NCI-H748 (cell line): ENCODE results near the gene FRAT1.
"Not testable (repeated sequence)": the region's sequence is repeated elsewhere in the genome, so short reads cannot be mapped to it uniquely, and the experiment has no call there.

ENCODE experiments used
- DNase-seq: peaks from one replicate; lab custom pipeline; 2025; ENCODE audit not compliant: unreplicated experiment; lab: John Stamatoyannopoulos, UW

Gene FRAT1, protein sequence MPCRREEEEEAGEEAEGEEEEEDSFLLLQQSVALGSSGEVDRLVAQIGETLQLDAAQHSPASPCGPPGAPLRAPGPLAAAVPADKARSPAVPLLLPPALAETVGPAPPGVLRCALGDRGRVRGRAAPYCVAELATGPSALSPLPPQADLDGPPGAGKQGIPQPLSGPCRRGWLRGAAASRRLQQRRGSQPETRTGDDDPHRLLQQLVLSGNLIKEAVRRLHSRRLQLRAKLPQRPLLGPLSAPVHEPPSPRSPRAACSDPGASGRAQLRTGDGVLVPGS

DNA sequence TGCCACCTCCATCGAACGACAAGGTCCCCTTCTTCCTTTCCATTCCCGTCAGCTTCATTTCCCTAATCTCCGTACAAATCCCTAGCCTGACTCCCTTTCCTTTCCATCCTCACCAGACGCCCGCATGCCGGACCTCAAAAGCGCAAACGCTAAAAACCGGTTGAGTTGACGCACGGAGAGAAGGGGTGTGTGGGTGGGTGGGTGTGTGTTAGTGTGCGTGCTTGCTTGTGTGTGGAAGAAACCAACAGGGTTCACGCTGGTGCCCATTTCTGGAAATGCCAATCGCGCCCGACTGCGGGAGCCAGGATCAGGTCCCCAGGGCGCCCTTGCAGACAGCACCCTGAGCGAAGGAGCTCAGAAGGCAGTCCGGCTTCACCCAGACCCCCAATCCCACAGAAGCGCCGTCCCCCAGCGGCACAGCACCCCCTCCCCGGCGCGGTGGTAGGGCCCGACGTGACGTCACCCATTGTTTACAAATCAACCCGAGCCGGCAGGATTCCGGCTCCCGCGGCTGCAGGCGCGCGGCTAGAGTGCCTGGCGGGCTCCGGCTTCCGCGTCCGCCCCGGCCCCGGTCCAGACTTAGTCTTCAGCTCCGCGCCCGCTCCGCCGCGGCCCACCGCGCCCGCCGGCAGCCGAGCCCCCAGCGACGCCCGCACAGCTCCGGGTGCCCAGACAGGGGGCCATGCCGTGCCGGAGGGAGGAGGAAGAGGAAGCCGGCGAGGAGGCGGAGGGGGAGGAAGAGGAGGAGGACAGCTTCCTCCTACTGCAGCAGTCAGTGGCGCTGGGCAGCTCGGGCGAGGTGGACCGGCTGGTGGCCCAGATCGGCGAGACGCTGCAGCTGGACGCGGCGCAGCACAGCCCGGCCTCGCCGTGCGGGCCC is at the start of gene FRAT1:
FRAT1 (plus strand) TSS at position 500 of the 880 bp plus-strand sequence; CDS start at position 683, 183 bp downstream.
- peak; percentile 83 for DNase-seq

DNA sequence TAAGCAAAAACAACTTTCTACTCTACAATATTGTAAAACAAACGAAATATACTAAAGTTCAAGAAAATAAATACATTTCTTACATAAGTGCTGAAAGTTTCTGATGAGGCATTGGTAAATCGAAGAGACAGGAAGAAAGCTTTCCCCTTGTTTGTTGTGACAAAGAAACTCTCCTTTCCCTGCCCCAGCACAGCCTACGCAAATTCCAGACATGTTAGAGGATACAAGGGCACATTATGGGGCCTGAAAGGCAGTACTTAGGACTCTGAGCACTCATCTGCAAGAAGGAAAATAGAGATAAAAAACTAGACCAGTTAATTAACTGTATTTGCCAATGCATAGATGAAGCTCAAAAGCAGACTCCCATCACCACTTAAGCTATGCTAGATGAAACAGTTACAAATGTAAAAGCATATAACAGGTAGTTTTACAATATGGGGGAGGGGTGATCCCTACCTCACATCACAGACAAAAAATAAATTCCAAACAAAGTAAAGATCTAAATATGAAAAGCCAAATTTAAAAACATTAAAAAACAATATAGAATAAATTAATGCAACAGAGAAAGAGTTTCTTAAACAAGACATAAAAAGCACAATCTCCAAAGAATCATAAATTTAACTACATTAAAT is 48.4 kb upstream of the FRAT1 start:
- no peak for DNase-seq

DNA sequence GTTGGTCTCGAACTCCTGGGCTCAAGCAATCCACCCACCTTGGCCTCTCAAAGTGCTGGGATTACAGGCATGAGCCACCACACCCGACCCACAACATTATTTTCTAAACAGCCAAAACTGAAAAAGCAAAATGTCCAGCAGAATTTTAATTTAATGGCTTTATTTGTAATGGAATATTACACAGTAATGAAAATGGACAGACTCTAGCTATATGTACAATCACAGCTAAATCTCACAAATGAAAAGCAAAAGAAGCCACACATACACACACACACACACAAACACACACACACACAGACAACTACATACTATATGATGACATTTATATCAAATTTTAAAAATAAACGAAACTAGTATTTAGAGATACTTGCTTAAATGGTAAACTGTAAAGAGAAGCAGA is 45.4 kb upstream of the FRAT1 start:
- no peak for DNase-seq

DNA sequence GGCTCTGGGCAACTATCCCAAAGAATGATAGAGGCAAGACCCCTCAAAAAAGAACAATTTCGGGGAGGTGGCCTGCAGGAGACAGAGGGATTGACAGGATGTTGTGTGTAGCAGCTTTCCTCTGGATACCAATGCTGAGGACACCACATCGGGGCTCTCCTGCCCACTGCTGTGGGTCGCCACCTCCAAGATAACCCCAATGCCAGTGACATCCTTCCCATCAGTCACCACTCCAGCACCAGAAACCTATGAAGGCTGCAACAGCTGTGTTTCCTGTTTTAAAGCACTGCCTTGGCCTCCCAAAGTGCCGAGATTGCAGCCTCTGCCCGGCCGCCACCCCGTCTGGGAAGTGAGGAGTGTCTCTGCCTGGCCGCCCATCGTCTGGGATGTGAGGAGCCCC is 44.2 kb upstream of the FRAT1 start:
- DNase-seq: no peak

DNA sequence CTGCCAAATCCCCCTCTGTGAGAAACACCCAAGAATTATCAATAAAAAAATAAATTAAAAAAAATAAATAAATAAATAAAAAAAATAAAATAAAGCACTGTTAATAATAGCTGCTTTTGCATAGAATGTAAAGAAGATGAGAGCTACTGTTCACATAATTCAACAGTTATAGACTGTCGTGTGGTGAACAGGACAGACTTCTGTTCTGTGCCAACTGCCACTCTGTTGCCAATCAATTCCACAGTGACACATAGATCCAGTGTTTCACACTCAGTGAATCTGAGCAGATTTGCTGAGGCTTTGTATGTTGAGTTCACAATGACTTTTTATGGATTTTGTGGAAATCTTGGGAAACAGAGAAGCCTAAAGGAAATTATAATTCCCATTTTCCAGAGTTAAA is 41.5 kb upstream of the FRAT1 start:
- no peak for DNase-seq

DNA sequence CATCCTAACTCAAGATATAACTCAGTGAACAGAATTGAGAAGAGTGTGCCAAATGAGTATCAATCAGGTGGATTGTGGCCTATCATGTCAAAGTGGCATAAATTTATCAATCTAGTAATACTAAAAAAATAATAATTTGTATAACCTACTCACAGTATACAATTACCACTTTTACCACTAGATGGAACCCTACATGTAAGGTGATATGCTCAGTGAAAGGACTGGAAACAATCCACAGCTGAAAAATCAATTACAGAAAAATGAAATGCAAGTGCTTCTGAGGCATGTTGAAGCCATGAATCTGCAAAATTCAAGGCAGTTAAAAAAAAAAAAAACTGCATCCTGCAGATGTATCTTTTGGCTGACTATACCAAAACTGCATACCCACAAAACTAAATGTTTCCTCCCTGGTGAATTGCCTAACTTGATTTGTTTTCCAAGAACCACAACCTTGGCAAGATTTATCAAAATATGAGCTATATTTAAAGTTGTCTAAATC is 40.5 kb upstream of the FRAT1 start:
- DNase-seq: peak; percentile 42

DNA sequence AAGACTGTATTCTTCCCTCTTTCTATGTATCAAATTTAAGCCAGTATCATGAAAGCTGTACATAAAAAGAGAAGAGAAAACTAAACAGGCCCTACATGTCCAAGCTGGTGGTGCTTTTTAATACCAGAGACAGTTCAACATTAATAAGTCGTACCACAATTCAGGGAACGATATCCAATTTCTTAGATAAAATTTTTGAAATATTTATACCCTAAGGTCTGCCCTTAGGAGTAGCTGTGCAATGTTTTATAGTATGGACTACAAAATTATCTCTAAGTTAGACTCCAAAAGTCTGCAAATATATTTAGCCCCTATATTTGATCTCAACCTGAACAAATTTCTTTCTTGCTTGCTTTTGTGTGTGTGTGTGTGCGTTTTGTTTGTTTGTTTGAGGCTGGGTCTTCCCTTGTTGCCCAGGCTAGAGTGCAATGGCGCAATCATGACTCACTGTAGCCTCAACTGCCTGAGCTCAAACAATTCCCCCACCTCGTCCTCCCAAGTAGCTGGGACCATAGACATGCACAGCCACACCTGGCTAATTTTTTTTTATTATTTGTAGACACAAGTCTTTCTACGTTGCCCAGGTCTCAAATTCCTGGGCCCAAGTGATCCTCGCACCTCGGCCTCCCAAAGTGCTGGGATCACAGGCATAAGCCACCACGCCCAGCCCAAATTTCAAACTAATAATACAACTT is 39.8 kb upstream of the FRAT1 start:
- DNase-seq: no peak

DNA sequence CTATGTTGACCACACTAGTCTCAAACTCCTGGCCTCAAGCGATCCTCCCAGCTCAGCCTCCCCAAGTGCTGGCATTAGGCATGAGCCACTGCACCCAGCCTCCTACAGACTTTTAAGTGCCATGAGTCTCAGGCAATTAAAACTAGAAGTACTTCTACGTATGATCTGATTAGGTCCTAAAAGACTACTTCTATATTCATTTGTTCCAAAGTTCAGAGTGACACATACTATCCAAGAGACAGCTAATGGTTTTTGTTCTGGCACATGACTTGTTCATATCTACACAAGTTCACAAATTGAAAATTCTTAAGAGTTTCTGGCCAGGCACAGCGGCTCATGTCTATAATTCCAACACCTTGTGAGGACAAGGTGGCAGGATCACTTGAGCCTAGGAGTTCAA is 38.3 kb upstream of the FRAT1 start:
- no peak for DNase-seq

DNA sequence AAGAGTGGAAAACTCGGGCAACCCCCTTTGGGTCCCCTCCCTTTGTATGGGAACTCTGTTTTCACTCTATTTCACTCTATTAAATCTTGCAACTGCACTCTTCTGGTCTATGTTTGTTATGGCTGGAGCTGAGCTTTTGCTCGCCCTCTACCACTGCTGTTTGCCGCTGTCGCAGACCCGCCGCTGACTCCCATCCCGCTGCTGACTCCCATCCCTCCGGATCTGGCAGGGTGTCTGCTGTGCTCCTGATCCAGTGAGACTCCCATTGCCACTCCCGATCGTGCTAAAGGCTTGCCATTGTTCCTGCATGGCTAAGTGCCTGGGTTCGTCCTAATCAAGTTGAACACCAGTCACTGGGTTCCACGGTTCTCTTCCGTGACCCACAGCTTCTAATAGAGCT is 29.0 kb upstream of the FRAT1 start:
- DNase-seq: not testable (repeated sequence)

DNA sequence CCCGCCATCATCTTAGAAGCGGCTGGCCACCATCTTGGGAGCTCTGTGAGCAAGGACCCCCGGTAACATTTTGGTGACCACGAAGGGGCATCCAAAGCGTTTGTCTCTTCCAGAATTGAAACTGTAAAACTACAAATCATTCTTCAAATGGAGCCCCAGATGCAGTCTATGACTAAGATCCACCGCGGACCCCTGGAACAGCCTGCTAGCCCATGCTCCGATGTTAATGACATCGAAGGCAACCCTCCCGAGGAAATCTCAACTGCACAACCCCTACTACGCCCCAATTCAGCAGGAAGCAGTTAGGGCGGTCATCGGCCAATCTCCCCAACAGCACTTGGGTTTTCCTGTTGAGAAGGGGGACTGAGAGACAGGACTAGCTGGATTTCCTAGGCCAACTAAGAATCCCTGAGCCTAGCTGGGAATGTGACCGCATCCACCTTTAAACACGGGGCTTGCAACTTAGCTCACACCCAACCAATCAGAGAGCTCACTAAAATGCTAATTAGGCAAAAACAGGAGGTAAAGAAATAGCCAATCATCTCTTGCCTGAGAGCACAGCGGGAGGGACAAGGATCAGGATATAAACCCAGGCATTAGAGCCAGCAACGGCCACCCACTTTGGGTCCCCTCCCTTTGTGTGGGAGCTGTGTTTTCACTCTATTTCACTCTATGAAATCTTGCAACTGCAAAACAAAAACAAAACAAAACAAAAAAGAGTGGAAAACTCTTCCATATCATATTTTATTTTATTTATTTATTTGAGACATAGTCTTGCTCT is 28.3 kb upstream of the FRAT1 start:
- DNase-seq: not testable (repeated sequence)

DNA sequence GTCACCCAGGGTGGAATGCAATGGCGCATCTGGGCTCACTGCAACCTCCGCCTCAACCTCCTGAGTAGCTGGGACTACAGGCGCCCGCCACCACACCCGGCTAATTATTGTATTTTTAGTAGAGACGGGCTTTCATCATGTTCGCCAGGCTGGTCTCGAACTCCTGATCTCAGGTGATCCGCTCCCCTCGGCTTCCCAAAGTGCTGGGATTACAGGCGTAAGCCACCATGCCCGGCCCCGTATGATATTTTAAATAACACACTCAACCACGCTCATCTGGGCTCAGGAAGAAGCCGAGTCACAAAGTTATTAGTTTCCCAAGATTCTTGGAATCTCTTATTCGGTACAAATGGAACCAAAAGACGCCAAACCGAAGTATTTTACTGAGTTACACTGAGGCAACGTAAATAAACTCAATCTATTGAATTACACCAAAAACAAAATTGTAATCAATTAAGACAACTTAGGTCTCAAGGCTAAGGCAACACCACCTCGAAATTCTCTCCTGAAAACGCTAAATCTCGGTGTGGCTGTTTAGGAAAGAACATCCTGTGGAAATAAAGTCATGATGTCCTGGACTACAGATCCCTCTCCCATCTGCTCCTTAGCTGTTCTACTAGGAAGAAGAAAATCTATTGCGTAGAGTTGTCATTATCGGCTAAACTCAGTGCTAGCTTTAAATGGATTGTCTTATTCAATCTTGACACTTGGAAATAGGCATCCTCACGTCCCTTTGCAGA is 27.5 kb upstream of the FRAT1 start:
- DNase-seq: no peak

DNA sequence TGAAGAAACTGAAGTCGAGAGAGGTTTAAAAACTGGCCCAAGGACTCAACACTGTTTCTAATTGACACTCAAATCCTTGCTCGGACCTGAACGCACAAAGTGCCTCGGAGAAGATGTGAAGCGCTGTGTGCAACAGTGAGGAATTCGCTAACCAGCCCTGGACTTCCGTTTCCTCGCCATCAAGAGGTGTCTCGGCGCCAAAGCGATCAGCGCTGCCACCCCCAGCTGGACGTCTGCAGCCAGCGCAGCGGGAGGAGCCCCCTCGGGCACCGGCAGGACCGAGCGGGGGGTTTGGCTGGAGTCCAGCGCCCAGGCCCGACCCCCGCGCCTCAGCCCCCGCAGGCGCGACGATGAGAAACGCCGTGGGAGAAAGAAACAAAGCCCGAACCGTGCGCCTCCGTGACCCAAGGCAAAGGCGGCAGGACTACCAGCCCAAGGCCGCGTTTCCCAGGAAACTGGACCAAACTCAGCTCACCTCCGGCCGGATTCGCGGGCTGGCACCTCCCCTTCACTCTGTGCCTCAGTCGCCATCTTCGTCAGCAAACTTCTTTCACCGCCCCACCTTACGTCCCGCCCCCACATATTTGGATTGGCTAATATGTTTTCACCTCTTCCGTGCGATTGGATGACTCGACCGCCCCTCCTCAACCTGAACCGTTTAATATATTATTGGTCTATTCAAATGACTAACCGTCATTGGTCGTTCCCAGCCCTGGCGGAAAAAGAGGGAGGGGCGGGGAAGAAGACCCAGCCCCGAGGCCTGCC is 26.8 kb upstream of the FRAT1 start, which contains the start of gene ARHGAP19:
ARHGAP19 (minus strand) TSS at position 541 of the 765 bp plus-strand sequence; CDS start at position 531, 10 bp downstream.
- DNase-seq: peak; percentile 98

DNA sequence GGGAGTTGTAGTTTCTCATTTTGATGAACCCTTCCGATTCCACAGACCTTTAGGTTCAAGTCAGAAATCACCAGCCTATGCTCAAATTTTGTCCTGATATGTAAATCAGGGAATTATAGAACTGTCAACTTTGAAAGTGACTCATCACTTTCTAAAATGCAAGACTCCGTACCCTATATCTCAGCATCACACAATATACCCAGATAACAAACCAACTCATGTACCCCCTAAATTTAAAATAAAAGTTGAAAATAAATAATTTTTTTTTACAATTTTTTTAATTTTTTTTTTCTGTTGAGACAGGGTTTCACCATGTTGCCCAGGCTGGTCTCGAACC is 26.2 kb upstream of the FRAT1 start:
- no peak for DNase-seq

DNA sequence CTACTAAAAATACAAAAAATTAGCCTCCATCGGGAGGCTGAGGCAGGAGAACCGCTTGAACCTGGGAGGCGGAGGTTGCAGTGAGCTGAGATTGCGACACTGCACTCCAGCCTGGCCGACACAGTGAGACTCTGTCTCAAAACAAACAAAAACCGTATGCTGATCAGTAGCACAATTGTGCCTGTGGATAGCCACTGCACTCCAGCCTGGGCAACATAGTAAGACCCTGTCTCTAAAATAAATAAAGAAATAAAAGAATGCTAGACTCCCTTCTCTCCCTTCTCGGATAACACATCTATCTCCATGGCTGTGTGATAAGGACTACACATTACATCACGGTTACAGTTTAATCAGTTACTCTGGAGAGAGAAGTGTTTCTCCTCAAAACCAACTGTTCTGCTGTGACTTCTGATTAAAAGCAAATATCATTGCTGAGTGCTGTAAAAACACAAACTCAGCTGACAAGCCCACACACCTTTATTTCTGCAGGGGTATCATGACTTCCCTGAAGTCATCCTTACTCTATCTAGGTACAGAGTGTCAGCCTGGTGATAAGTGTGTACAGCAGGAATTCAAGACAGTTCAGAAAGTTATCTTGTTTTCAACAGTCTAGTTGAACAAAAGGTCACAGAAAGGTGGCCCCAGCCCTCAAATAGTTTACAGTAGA is 21.4 kb upstream of the FRAT1 start:
- DNase-seq: no peak

DNA sequence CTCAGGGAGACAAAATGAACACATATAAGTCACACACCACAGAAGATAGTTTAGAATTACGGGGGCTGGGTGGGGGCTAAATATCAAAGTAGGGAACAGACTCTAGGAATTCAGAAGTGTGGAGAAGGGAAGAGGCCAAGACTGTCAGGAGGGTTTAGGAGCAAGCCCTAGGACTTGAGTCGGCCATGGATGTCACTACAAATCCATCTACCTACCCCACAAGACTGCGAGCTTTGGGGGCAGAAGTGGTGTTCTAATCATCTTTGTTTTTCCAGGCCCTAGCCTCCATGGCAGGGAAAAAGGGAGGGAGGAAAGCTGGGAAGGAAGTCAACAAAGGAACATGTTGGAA is 20.9 kb upstream of the FRAT1 start:
- no peak for DNase-seq

DNA sequence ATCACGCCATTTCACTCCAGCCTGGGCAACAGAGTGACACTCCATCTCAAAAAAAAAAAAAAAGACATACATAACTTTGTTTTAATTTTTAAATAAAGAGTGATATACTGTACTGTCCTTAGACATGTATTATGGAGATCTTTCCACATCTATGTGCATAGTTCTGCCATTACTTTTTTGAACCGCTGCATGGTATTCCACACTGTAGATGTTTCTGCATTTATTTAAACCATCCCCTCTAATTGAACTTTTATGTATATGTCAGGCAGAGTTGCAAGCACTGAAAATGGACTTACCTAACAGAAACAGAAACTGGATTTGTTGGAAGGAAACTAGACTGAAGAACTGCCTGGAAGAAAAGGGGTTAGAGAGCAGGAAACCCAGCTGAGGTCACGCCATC is 18.1 kb upstream of the FRAT1 start:
- no peak for DNase-seq

DNA sequence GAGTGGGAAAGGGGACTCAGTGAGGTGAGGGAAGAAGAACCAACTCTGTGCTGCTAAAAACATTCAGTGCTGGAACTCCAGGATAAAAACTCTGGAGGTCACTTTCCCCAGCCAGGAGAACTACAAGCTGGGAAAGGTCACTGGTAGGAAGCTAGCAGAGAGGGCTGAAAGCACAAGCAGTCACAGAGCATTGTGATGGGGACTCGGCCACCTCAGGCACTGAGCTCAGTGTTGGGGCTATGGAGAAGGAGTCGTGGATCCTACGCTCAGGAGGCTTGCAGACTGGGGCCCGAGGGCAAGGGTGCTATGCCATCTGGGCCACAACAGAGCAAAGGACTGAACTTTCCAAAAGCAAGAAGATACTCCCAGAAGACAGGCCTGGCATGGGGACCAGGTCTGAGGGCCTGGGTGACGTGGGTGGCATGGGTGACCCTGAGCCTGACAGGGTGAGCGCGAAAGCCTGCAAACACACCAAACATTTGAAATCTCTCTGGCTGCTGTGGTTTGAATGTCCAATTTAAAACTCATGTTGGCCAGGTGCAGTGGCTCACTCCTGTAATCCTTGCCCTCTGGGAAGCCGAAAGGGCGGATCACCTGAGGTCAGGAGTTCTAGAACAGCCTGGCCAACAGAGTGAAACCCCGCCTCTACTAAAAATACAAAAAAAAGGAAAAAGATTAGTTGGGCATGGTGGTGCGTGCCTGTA is 16.8 kb upstream of the FRAT1 start:
- DNase-seq: no peak

DNA sequence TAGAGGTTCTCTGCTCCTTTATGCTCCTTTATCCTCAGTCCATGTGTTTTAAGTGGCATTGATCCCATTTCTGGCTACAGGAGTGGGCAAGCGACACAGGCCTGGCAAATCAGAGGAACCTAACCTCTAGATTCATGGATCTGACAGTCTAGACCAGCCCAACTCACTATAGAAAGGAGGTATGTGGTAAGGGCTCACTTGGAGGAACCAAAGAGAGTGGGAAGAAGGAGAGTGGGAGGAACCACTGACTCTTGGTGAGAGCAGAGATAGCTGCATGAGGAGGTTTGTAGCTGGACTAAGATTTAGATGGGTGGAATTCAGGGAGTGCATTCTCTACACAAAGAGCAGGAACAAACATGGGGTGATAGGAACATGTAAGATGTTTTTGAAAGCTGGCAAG is 11.6 kb upstream of the FRAT1 start:
- DNase-seq: no peak
